ENCODE data around the gene BTG2. TPM values are rescaled to one million over a fixed set of nuclear protein-coding genes. Genes with fewer than 3 reads are reported as not detected.
"Not testable (repeated sequence)": the region's sequence is repeated elsewhere in the genome, so short reads cannot be mapped to it uniquely, and the experiment has no call there.

Gene BTG2
- total RNA-seq, 1 donor from 2014 or later, result 63.3 TPM

- no peak for DNase-seq (ENCODE audit: low spot score)
These were observed 13.9 kb upstream of the BTG2 start for GRCh38 chr1:203291201-203292096.

- no peak for DNase-seq (ENCODE audit: low spot score)
These were observed 9.5 kb upstream of the BTG2 start for GRCh38 chr1:203295796-203296195.

- peak; percentile 67 for DNase-seq (ENCODE audit: low spot score)
These were observed 8.8 kb upstream of the BTG2 start for GRCh38 chr1:203296460-203297073.

- DNase-seq (ENCODE audit: low spot score), result no peak
These were observed 6.2 kb upstream of the BTG2 start for GRCh38 chr1:203299169-203299568.

GRCh38 chr1:203299719-203300429, 5.4 kb upstream of the BTG2 start:
- DNase-seq (ENCODE audit: low spot score), result not testable (repeated sequence)

GRCh38 chr1:203300441-203301330, 4.6 kb upstream of the BTG2 start:
- DNase-seq (ENCODE audit: low spot score), result no peak

GRCh38 chr1:203301331-203301668, 4.0 kb upstream of the BTG2 start:
- no peak for DNase-seq (ENCODE audit: low spot score)

- DNase-seq (ENCODE audit: low spot score), result no peak
These were observed 2.9 kb upstream of the BTG2 start for GRCh38 chr1:203302456-203302855.

- DNase-seq (ENCODE audit: low spot score), result no peak
These were observed 2.4 kb upstream of the BTG2 start for GRCh38 chr1:203302894-203303293.

GRCh38 chr1:203304391-203304918, 864 bp upstream of the BTG2 start:
- no peak for DNase-seq (ENCODE audit: low spot score)

- no peak for DNase-seq (ENCODE audit: low spot score)
These were observed 430 bp downstream of the BTG2 start for GRCh38 chr1:203305809-203306088.

GRCh38 chr1:203306089-203306964, 1.0 kb downstream of the BTG2 start:
- DNase-seq (ENCODE audit: low spot score), result peak; percentile 91

- no peak for DNase-seq (ENCODE audit: low spot score)
These were observed 1.7 kb downstream of the BTG2 start for GRCh38 chr1:203306965-203307541.

- no peak for DNase-seq (ENCODE audit: low spot score)
These were observed 2.4 kb downstream of the BTG2 start for GRCh38 chr1:203307641-203308126.

GRCh38 chr1:203308328-203308922, 3.1 kb downstream of the BTG2 start:
- no peak for DNase-seq (ENCODE audit: low spot score)

GRCh38 chr1:203308923-203309331, 3.6 kb downstream of the BTG2 start:
- DNase-seq (ENCODE audit: low spot score), result no peak

- DNase-seq (ENCODE audit: low spot score), result no peak
These were observed 6.3 kb downstream of the BTG2 start for GRCh38 chr1:203311368-203312301.

- DNase-seq (ENCODE audit: low spot score), result not testable (repeated sequence)
These were observed 8.9 kb downstream of the BTG2 start for GRCh38 chr1:203314025-203314759.

Data from umbilical cord (tissue), 2 donors.